ENCODE measurements around the gene PPP1R10.
A peak's percentile ranks its signal among the peaks of the same experiment; 100 is the strongest.

Gene PPP1R10

GRCh38 chr6:30568245-30568644 lies 48.8 kb downstream of the PPP1R10 start:
- in situ Hi-C loops (cut with HindIII; ENCODE audit: low pct_ligation_motif_present, low pct_unique_long_range_greater_than_20kb, low sequenced_read_pairs), result no loop called here
- no peak for DNase-seq

DNA sequence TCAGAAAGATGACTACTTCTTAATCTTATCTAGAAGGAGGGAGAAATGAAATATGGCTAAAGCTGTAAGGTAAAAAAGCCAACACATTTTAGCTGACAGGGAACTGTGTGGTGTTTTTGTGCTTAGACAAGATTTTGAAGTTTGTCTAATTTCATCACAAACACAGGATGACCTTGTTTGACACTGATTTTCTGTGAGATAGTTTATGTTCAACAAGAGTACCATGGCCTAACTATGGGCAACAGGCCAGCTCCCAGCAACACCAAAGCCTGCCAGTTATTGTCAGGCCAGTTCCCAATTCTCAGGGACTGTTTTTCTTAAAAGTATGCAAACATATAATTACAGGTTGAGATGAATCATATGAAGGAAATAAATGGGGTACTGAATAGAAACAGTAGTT lies 51.3 kb downstream of the PPP1R10 start:
- in situ Hi-C loops (cut with HindIII; ENCODE audit: low pct_ligation_motif_present, low pct_unique_long_range_greater_than_20kb, low sequenced_read_pairs), result no loop called here
- no peak for DNase-seq

GRCh38 chr6:30564114-30564513 lies 52.9 kb downstream of the PPP1R10 start:
- no peak for DNase-seq
- in situ Hi-C loops (cut with HindIII; ENCODE audit: low pct_ligation_motif_present, low pct_unique_long_range_greater_than_20kb, low sequenced_read_pairs), result no loop called here

DNA sequence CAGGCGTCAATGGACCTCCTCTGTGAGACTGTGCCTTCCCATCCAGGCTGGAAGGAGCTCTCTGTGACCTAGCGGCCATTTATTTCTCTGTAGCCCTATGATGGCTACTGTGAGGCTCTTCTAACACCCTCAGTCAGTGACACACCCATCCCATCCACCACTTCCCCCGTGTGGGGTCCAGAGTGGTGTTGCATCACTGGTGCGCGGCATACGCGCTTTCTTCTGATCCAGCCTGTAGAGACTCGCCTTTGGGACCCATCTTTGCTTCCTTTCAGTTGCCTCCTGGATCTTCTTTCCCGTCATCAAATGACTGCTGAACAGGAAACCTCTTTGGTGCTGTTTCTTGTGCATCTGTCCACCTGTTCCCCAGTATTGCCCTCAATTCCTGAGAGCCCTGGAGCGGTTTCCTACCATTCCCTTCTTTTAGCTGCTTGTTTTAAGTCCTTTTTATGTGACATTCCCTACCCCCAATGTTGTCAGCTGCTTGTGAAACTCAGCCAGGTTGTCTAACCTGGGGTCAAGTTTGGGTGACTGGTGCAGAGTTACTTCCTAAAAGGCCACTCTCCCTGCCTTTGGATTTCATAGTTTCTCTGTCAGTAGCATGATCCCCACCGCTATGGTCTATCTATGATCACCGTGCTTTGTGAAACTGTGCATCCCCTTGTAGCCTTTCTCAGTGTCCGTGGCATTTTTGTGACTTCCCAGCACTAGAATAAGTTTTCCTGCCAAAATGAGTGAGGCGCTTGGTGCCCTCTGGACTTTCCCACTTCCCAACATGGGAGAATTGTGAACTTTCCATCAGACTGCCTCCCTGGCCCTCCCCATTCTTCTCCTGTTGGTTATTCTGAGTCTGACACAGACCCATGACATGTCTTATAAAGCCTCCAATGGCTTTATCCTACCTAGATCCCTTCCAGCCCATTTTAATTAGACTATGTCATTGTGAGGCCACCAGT lies 54.3 kb downstream of the PPP1R10 start:
- in situ Hi-C loops (cut with HindIII; ENCODE audit: low pct_ligation_motif_present, low pct_unique_long_range_greater_than_20kb, low sequenced_read_pairs), result no loop called here
- DNase-seq, result no peak

DNA sequence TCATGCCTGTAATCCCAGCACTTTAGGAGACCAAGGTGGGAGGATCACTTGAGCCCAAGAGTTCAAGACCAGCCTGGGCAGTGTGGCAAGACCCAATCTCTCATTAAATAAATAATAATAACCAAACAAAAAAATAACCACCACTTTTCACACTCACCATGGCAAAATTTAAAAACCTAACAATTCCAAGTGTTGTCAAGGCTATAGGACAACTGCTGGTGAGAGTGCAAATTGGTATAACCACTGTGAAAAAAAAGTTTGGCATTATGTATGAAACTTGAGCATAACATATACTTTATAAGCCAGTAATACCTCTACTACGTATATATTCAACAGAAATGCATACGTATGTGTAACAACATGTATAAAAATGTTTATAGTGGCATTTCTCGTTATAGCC lies 56.1 kb downstream of the PPP1R10 start:
- in situ Hi-C loops (cut with HindIII; ENCODE audit: low pct_ligation_motif_present, low pct_unique_long_range_greater_than_20kb, low sequenced_read_pairs), result no loop called here
- DNase-seq, result no peak

- no peak for DNase-seq
- in situ Hi-C loops (cut with HindIII; ENCODE audit: low pct_ligation_motif_present, low pct_unique_long_range_greater_than_20kb, low sequenced_read_pairs), result no loop called here
Measured at GRCh38 chr6:30557683-30557981, 59.4 kb downstream of the PPP1R10 start.

GRCh38 chr6:30556906-30557682 lies 59.9 kb downstream of the PPP1R10 start, which contains the start of gene PRR3:
Gene PRR3, plus strand, starts transcription at chr6:30557295. Its CDS starts 50 bp downstream, at chr6:30557345.
- DNase-seq, result peak; percentile 76
- in situ Hi-C loops (cut with HindIII; ENCODE audit: low pct_ligation_motif_present, low pct_unique_long_range_greater_than_20kb, low sequenced_read_pairs), result no loop called here

DNA sequence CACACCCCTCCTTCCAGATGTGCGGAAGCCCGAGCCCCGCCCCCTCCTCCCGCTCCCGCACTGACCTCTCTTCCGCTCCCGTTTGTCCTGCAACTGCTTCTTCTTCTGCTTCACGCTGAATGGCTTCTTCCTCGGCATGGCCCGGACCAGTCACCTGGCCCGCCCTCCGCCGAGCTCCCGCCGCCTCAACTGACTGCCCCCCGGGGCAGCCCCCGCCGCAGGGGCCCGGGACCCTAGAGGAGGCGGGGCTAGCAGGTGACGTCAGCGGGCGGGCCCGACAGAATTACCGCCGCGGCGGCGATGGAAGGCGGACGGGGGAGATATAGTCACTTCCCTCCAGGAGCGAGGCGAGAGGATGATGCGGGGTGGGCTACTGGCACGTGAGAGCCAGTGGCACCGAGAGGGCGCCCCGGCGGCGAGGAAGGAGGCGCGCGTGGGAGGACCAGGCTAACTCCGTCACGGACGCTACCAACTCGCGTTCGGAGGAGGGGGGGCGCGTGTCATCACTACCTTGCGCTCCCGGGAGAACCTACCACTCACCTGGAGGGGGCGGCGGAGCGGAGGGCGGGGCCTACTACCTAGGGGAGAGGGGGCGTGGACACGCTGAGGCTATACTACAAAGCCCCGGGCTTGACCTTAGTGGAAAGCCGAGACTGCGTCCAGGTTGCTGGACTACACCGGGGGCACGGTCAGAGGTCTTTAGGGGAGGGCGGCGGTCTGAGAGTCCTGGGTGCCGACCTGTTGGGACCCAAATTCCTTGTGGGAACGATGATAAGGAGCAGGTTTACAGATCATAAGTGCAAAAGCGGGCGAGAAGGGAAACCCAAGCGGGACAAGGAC lies 60.8 kb downstream of the PPP1R10 start, which contains the start of gene GNL1:
Gene GNL1 (minus strand): TSS at position 424 of the 840 bp plus-strand sequence. CDS start 286 bp downstream, at position 138.
- peak; percentile 85 for DNase-seq
- in situ Hi-C loops (cut with HindIII; ENCODE audit: low pct_ligation_motif_present, low pct_unique_long_range_greater_than_20kb, low sequenced_read_pairs), result no loop called here

- DNase-seq, result no peak
- in situ Hi-C loops (cut with HindIII; ENCODE audit: low pct_ligation_motif_present, low pct_unique_long_range_greater_than_20kb, low sequenced_read_pairs), result no loop called here
Measured at GRCh38 chr6:30555816-30556065, 61.3 kb downstream of the PPP1R10 start.

DNA sequence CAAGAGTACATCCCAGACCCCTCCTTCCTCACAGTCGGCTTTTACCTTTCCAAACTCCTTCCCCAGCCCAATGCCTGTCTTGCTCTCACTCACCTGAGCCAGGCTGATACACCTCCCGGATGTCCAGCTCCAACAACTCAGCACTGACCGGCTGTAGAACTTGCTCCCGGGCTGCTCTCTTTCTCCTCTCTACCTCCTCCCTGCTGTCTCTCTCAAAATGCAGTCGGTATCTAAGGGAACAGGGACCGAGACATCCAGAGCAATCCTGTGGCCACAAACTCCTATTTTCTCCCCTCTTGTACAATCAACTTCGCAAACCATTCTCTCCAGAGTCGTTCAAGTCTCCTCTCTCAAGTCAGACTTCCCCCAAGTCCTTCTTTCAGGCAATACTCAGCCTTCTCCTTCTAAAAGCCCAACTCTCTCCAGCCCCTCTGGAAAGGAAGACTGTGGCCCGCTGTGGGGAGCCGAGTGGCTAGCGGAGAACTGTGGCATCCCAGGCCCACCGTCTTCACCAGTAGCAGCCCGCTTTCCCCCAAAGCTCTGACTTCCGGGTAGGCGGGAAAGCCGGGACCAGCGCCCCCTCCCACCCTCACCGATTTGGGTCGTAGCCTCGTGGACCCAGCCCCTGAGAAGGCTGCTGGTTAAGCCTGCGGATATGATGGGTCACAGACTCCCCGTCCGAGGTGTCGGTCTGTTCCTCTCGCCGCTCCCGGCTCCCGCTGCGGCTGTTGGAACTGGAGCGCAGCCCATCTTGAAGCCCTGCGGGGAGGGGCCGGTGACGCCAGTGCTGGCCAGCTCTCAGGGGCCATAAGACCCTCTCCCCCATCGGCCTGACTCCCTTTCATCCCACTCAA lies 61.9 kb downstream of the PPP1R10 start:
- in situ Hi-C loops (cut with HindIII; ENCODE audit: low pct_ligation_motif_present, low pct_unique_long_range_greater_than_20kb, low sequenced_read_pairs), result no loop called here
- no peak for DNase-seq

- DNase-seq, result no peak
- in situ Hi-C loops (cut with HindIII; ENCODE audit: low pct_ligation_motif_present, low pct_unique_long_range_greater_than_20kb, low sequenced_read_pairs), result no loop called here
Measured at GRCh38 chr6:30554404-30554803, 62.6 kb downstream of the PPP1R10 start.
